GM19452 (cell line): ENCODE data around the gene RAC2.
"Not testable (repeated sequence)": the region's sequence is repeated elsewhere in the genome, so short reads cannot be mapped to it uniquely, and the experiment has no call there.

Experiments
- ATAC-seq: cut with Tn5 transposase; IDR thresholded peaks from one replicate; pipeline ENCODE4 v1.9.1; 2021; ENCODE audit not compliant: unreplicated experiment

RAC2 gene

DNA sequence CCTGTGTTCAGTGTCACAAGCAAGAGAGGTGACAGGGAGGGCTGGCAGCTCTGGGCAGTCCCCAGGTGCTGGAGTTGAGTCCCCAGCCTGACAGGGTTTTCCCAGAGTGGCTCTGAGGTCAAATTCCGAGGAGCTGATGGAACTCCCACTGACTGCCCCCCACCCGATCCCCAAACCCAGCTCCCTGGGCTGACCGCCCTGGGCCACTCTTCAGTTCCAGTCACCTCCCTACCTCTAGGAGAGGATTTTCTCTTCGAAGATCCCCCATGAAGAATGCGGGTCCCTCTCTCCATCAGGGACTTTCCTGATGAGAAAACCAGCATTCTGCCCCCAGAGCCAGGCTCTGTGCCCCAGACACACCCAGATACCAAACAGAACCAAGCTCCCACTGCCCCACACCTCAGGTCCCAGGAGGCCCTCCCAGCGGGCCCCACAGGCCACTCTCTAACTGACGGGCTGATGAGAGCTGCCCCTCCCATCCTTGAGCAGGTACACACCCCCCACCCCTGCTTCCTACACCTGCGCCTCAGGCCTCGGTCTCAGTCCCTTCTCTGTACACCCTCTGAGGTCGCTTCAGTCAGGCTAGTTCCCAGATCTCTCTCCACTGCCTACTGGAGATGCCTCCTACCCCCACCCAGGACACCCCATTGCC lies 12.1 kb upstream of the RAC2 start:
- no peak for ATAC-seq

DNA sequence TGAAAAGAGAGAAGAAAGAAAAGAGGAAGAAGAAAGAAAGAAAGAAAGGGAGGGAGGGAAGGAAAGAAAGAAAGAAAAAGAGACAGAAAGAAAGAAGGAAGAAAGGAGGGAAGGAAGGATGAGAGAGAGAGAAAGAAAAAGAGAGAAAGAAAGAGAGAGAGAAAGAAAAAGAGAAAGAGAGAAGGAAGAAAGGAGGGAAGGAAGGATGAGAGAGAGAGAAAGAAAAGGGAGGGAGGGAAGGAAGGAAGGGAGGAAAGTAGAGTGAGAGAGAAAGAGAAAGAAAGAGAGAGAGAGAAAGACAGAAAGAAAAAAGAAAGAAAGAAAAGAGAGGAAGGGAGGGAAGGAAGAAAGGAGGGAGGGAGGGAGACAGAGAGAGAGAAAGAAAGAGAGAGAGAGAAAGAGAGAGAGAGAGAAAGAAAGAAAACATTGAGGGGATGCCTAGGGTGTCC lies 11.5 kb upstream of the RAC2 start:
- no peak for ATAC-seq

DNA sequence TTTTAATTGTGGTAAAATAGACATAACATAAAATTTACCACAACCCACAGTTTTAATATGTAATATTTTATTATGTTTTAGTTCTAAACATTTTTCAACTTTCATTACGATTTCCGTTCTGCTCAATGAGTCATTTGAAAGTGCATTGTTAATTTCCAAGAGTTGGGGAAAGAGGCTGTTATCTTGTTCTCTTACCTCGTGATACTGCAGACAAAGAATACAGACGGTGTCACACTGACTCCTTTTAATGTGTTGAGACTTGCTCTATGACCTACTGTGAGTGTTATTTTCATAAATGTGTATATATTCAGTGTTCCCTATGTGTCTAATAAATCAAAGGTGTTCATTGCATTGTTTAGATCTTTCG lies 10.8 kb upstream of the RAC2 start:
- no peak for ATAC-seq

DNA sequence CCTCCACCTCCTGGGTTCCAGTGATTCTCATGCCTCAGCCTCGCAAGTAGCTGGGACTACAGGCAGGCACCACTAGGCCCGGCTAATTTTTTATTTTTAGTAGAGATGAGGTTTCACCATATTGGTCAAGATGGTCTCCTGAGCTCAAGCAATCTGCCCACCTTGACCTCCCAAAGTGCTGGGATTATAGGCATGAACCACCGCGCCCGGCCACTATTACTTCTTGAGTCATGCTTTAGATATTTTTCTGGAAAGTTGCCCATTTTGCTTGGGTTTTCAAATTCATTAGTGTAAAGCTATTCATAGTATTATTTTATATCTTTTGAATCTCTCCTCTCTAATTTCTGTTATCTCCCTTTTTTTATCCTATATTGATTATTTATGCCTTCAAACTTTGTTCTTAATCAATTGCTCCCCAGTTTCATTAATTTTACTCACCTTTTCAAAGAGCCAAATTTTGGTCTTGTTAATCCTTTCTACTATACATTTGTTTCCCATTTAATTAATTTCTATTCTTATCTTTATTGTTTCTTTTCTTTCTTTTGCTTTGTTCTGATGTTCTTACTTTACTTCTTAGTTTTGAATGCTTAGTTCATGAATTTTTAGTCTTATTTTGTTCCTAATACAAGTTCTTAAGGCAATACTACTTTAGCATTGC lies 10.3 kb upstream of the RAC2 start:
- ATAC-seq, result no peak

DNA sequence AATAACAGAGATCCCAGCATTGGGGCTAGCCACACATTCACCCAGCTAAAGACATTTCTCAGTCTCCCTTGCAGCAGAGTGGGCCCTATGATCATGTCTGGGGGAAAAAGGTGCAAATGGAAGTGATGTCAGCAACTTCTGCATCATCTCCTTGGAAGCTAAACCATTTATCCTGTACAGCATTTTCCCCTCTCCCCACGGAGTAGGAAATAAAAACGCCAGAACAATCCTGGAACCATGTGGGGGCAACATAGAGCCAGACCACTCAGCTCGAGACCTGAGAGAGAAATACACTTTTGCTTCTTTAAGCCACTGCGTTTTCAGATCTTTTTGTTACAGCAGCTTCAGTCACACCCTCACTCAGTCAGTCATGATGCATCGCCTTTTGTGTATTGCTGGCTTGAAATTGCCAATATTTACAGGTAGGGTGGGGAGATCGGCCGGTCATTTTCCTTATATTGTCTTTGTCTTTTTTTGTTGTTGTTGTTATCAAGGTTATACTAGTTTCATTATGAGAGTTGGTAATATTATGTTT lies 9.1 kb upstream of the RAC2 start:
- no peak for ATAC-seq

DNA sequence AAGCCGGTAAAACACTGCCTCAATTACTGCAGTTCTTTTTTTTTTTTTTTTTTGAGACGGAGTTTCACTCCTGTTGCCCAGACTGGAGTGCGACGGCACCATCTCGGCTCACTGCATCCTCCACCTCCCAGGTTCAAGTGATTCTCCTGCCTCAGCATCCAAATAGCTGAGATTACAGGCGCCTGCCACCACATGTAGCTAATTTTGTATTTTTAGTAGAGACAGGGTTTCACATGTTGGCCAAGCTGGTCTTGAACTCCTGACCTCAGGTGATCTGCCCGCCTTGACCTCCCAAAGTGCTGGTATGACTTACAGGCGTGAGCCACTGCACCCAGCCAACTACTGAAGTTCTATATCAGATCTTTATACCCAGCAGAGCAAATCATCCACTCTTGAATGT lies 7.8 kb upstream of the RAC2 start:
- not testable (repeated sequence) for ATAC-seq

DNA sequence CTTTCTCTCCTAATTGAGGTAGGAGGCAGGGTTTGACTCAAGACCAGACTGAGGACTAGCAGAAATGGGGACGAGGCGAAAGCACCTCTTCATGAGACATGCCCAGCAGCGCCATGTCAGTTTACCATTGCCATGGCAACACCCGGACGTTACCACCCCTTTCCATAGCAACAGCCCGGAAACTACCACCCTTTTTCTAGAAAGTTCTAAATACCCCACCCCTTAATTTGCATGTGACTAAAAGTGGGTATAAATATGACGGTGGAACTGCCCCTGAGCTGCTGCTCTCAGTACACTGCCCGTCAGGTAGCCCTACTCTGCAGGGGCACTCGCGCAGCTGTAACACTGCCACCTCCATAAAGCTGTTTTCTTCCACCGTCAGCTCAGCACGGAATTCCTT lies 5.9 kb upstream of the RAC2 start:
- no peak for ATAC-seq

DNA sequence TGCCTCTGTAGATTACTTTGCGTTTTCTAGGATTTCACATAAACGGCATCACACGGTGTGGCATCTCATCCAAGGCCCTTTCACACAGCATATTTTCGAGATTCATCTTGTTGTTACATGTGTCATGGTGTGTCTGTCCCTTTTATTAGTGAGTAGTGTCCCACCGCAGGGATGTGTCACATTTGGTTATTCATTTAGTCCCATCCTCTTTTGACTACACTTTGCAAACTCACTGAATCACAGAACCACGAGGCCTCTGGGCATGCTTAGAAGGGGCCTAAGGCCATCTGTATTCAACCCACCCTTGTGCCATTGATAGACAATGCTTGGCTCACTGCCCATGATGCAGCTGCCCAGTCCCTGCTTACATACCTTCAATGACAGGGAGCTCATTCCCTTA lies 4.2 kb upstream of the RAC2 start:
- no peak for ATAC-seq

DNA sequence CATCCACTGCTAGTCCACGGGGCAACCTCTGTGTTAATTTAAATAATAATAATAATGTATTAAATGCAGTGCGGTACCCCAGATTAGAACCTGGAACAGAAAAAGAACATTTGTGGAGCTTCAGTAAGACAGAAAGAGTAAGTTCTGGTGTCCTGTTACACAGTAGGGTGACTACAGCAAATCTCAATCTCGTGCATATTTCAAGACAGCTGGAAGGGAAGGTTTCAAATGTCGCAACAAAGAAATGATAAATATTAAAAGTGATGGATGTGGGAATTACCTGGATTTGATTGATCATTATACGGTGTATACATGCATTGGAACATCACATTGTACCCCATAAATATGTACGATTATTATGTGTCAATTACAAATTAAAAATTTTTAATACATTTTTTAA lies 1.7 kb upstream of the RAC2 start:
- no peak for ATAC-seq

DNA sequence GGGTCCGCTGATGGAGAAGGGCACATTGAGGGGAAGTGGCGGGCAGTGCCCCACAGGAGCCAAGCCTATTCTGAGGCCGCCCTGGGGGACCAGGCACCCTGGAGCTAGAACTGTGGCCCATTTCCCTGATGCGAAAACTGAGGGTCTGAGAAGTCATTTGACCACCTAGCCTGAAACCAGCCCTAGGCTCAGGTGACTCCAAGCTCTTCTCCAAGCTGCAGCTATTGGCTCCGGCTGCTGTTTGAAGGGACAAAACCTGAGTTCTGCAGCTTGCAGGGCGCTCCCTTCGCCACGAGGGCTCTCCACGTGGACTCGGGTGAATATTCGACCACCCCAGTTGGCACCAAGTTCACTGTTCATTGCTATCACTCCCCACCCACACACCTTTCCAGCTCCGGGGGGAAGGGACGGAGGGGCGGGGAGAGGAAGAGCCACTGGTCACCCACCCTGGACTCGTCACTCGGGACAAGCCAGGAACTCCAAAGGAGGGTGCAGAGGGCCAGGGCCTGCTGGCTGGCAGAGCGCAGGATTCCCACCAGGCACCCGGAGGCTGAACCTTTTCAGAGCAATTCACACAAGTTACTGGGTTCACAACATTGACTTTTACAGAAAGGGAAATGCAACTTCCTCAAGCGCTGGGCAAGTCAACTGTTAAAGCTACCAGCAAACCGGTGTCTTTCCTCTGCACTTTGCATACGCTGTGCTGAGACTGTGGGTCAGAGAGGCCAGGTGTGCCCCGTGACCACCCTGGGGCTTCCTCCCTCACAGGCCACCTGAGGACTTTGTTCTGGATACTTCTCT lies 1.1 kb upstream of the RAC2 start:
- no peak for ATAC-seq

DNA sequence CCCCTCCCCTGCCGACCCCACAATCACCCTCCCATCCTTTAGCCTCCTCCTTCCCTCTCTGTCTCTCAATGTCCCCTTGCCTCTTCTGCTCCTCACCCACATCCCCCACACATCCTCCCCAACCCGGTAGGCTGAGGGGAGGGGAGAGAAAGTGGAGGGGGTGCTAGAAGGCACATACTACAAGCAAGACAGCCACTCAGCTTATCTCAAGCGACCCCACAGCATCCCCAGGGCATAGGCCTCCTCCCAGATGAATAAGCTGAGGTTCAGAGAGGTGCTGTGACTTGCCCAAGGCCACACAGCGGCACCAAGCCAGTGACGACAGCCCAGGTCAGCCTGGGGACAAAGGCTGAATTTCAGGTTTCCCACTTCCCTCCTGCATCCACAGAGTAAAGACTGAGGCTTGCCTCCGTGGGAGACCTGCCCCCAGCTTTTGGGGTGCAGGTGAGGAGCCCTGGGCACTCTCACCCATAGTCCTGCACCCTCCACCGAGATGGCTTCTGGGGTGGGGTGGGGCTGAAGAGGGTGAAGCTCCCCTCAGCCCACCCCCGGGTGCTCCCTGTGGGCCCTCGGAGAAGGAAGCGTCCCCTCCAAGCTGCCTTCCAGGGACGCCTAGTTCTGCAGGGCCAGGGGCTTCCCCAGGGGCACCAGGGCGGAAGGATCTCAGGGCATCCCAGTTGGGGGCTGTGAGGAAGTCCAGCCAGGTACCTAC lies 511 bp downstream of the RAC2 start:
- peak; percentile 1 for ATAC-seq

DNA sequence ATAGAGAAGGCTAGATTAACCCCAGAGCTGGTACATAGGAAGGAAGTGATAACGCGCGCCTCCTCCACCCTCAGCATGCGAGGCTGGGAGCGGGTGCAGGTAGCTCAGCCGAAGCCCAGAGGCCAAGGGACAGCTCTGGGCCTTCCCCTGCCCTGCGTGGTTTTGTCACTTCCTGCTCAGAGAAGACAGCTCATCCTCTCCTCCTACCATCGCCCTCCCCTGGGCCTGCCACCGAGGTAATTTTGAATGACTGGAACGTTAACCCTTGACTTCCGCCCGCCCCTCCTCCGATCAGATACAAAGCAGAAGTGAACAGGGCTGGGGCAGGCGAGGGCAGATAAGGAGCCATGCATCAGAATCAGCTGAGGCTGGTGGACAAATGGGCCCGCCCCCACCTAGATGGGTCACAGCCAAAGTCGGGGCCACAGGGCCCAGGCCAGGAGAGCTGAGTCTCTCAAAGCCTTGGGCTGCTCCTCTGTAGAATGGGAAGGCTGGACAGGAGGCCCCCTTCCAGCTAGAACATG lies 1.6 kb downstream of the RAC2 start:
- peak; percentile 56 for ATAC-seq

DNA sequence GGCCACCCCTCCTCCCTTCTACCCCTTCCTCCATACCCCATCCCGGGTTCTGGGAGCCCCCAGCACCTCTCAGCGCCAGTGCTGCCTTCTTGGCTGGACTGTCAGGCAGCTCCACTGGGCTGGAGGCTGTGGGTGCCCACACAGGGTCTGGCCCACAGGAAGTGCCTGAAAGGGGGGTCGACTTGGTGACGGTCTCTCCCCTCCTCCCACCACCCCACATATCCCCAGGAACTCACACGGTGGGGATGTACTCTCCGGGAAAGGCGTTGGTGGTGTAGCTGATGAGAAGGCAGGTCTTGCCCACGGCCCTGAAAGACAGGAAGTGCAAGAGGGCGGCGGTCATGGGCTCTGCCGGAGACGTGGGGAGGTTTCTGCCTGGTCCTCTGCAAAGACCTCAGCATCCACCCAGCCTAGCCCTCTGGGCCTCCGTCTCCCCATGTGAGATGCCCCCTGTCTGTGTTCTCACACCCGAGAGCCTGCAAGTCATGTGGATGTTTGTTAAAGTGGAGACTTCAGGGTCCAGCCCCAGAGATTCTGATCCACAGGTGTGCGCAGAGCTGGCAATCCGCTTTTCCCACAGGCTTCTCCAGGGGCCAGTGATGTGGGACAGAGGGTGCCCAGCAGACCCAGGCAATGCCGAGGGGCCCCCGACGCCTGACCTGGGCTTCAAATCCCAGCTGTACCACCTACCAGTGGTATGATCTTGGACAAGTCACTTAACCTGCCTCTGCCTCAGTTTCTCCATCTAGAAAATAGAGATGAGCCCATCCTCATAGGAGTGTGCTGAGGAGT lies 2.5 kb downstream of the RAC2 start:
- ATAC-seq, result no peak

DNA sequence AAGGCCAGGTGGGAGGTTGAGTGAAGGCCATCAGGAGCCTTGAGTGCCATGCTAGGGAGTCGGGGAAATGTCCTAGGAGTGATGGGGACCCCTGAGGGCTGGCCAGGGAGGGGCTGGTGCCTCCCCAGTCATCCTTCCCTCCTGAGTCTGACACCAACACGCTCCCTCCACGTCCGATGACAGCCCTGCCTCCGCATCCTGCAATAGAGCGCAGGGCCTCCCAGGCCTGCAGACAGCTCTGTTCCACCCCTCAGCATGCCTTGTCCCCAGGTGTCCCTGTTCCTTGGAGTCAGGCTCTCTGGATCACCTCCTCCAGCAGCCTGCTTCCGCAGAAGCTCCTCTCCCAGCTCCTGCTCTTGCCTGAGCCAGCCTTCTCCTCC lies 3.1 kb downstream of the RAC2 start:
- ATAC-seq, result no peak

DNA sequence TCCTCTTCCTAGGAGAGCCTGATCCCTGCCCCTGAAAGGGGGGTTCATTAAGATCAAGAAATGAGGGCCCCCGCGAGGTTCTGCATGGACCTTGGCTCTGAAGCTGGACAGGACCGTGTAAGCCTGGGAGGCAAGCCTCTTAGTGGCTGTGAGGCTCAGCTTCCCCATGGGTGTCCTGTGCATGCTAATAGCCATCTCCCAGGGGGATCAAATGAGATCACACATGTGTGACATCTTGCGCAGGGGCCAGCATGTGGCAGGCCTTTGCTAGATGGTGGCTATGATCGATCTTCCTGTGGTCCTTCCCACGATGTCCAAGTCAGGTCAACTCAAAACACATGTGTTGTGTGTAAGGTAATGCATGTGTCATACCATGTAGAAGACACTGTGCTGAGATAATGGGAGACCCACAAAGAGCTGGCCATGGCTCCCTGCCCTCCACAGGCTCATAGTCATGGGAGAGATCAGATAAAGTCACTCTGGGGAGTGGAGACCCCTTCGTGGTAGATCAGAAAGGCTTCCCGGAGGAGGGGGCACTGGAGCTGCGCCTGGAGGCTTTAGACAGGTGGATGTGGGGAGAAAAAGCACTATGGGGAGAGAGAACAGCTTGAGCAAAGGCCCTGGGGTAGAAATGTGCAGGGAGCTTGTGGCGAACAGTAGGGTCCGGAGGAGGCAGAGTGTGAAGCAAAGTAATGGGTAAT lies 3.7 kb downstream of the RAC2 start:
- ATAC-seq, result no peak

DNA sequence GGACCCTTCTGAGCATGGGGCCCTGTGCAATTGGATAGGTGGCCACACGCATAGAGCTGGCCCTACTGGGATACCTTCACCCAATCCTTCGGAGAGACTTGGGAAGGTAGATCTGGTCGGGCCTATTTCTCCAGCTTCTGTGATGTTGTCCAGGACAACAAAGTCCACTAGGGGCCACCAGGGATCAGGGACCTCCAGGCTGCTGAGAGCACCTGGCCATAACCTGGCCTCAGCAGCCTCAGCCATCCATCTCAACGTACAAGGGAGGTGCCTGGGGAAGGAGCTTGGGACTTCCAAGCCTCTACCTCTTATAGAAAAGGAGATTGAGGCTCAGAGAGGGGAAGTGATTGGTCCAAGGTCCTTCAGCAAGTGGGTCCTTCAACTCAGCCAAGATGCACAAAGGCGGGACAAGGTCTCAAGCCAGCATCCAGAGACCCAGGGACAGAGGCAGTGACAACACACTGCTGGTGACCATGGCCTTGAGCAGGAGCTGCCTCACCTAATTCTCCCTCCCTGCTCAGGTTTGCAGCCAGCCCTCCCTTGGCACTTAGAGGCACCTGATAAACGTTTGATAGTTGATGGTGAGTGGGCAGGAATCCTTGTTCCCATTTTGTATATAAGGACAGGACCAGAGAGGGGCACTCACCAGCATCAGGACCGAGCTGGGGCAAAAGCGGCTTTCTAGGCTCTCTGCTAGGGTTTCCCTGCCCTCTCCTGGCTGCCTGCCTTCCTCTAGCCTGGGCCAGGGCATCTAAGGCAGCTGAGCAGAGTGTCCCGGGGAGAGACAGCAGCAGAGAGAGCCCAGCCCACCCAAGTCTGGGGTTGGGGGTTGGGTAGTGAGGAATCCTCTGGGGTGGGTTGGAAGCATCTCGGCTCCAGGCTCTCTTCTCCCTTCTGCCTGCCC lies 4.5 kb downstream of the RAC2 start:
- ATAC-seq, result no peak

DNA sequence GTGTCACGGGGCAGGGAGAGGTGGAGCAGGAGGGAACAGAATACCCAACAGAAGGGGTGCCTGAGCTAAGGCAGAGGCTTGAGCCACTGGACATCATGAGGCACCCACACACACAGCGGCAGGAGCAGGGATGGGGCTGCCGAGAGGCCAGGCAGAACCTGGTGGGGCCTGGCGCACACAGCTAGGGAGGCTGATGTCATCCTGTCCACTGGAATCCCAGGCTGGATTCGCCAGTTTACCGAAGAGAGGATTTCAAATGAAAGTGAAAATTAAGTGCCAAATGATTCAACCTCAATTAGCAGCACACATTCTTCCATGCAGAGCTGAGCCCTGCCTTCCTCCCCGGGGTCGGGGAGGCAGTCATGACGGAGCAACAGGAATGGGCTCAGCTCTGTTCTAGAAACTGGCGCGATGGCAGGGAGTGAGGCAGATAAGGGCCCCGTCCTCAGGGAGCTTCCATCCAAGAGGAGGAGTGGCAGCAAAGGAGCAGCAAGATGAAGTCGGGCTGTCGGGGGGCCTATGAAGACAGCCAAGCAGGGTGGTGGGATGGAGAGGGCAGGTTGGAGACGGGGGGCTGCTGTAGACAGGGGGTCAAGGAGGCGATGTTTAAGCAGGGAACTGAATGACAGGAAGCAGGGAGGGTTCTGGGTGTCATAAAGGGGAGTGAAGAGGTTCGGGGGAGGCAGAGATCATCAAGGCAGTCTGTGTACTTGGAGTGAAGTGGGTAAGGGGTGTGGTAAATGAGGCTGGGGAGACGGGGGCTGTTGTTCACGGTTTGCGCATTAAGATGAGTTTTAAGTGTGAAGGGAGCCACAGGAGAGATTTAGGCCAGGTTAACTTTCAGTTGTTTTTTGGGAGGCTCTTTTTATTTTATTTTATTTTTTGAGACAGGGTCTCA lies 6.4 kb downstream of the RAC2 start:
- no peak for ATAC-seq
